ENCODE data around the gene MGST1.
"Not testable (repeated sequence)": the region's sequence is repeated elsewhere in the genome, so short reads cannot be mapped to it uniquely, and the experiment has no call there.

Gene MGST1

GRCh38 chr12:16358878-16359277, 11.4 kb downstream of the MGST1 start:
- no peak for DNase-seq

DNA sequence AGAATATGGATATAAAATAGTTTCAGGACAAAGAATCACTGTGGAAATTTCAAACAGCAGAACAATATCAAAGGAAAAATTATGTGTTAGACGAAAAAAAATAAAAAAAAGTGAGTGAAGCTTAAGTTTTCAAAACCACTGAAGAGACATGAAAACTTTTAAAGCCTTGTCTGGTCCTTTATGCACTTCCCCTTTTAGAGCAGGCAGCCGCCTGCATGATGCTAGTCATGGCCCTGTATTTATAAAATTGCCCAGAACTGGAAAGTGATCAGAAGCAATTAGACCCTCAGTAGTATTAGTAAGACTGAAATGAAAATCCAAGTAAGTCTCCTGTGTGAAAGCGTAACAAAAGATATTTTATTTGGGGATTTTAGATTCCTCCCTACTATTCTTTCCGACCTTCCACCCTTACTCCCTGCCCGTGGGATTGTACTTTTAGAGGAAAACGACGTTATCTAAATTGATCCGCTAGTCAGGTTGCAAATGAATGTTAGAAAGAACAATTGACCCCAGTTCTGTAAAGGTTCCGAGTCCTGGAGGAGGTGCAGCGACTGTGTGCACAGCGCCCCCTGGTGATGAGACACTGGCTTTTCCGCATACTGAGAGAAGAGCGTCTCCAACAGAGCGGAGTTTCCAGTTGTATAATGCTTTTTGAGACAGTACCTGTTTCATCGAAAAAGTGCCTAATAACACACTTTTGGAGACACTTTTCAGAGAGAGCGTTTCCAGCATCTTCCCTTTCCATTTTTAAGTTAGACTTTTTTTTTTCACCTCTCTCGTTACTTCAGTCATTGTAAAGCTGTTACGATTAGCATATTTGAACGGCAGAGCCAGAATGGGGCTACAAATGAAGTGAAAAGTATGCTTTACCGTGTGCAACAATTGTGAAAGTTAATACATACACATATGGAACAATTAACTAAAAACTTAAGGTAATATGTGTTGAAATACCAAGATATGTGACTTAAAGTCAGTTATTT, 12.4 kb downstream of the MGST1 start:
- DNase-seq: peak; percentile 34

DNA sequence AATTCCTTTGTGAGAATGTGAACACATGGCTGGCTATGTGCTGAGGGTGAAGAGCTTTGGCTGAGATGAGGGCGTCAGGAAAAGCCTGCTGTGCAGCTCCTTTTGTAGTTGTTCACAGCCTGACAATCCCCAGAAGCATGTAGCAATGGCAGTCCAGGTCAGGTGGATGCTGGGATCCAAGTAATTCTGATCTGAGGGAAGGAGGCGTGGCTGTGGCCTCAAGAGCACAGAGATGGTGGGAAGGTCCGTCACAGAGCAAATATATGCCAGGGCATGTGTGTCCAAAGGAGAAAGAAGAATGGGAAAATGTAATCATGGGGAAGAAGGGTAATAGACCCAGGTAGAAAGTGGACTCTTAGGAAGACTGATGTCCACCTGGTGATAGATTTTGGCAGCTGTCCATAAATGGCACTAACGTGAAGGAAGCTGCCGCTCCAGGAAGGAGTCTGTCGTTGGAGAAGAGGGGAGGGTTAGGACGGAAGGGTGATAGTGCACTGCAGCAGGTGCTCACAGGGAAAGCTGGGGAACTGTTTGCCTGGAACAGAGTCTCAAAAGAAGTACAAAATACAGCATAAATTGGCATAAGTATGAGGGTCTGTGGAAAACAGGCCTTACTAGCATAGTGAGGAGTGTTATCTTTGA, 13.8 kb downstream of the MGST1 start:
- peak; percentile 85 for DNase-seq

- no peak for DNase-seq
These were observed 15.1 kb downstream of the MGST1 start for GRCh38 chr12:16362550-16362949.

- DNase-seq: no peak
These were observed 21.7 kb downstream of the MGST1 start for GRCh38 chr12:16369156-16369555.

- DNase-seq: no peak
These were observed 22.7 kb downstream of the MGST1 start for GRCh38 chr12:16370096-16370495.

DNA sequence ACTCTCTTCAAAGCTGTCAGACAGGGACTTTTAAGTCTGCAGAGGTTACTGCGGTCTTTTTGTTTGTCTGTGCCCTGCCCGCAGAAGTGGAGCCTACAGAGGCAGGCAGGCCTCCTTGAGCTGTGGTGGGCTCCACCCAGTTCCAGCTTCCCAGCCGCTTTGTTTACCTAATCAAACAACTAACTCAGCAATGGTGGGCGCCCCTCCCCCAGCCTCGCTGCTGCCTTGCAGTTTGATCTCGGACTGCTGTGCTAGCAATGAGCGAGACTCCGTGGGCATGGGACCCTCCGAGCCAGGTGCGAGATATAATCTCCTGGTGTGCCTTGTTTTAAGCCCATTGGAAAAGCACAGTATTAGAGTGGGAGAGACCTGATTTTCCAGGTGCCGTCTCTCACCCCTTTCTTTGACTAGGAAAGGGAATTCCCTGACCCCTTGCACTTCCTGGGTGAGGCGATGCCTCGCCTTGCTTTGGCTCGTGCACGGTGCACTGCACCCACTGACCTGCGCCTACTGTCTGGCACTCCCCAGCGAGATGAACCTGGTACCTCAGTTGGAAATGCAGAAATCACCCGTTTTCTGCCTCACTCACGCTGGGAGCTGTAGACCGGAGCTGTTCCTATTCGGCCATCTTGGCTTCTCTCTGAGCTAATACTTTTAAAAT, 35.3 kb downstream of the MGST1 start:
- not testable (repeated sequence) for DNase-seq

DNA sequence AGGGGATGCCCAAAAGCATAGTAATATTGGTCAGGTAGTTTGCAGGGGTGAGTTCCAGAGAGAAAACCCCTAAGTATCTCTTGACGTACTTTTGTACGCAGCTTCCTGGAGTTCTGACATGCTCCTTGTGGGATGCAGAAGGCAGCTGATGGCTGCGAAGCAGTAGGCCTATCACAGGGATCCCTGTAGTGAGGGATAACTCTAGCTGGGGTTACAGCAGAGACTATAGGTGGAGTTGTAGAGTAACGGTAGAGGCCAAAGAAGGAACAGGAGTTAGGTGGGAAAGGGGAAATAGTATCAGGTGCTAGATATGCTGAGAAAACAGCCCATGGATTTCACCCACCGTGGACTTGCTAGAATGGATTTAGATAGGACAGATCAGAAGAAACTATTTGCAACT, 37.3 kb downstream of the MGST1 start:
- DNase-seq: peak; percentile 12

DNA sequence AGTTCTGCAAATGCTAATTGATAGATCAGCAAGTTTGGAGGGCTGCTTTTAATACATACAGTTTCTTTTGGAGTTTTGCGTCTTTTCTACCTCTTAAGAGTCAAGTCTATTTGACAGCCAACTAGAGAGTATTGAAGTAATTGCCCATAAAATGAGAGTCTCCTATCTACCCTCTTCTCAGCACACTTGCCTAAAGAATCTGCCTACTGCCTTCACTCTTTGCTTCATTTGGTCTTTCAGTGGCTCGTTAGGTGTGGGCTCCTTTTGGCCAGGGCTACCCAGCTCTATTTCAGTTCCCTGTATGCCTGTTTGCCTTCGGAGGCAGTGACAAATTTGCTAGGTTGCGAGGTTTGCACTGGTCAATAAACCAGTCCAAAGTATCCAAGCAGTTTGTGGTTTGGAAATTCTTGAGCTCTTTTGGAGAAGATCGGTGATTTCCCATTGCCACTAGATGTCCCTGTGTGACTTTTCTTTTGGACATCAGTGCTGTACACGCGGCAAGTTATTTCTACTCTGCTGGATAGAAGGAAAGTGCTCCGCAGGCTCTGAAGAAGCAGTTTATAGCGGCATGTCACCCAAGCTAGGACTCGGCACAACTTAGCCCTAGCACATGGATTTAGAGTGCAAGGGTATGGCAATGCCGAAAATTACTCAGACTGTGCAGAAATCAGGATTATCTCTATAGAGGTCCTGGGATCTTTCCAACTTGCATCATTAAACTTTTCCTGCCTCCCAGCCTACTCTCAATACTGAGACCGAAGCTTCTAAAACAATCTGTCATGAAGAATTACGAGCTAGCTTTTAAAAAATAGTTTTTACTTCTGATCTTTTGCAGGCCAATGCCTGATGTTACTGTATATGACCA, 38.6 kb downstream of the MGST1 start:
- peak; percentile 93 for DNase-seq

DNA sequence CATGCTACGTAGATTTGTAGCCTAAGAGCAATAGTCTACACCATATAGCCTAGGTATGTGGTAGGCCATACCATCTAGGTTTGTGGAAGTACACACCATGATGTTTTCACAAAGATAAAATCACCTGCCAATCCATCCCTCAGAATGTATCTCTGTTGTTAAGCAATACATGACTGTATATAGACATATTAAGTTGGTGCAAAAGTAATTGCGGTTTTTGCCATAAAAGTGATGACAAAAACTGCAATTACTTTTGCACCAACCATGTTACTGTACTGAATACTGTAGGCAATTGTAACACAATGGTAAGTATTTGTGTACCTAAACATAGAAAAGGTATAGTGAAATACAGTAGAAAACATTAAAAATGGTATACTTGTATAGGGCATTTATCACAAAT, 40.5 kb downstream of the MGST1 start:
- no peak for DNase-seq

DNA sequence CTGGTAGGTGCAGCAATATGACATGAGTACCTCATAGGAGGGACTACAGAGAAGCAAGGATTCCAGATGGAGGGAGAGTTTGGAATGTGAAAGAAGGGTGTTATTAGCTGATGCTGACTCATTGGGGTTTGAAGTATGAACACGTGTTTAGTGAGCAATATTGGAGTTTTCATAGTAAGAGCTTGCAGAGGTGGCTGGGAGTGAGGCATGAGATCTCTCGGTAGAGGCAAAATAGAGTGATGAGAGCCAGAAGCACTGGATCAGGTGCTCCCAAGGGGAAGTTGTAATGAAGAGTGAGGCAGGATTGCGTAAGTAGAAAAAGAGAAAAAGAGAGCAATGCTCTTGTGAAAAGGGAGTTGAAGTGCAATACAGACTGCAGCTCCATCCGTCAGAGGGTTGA, 42.1 kb downstream of the MGST1 start:
- DNase-seq: no peak

DNA sequence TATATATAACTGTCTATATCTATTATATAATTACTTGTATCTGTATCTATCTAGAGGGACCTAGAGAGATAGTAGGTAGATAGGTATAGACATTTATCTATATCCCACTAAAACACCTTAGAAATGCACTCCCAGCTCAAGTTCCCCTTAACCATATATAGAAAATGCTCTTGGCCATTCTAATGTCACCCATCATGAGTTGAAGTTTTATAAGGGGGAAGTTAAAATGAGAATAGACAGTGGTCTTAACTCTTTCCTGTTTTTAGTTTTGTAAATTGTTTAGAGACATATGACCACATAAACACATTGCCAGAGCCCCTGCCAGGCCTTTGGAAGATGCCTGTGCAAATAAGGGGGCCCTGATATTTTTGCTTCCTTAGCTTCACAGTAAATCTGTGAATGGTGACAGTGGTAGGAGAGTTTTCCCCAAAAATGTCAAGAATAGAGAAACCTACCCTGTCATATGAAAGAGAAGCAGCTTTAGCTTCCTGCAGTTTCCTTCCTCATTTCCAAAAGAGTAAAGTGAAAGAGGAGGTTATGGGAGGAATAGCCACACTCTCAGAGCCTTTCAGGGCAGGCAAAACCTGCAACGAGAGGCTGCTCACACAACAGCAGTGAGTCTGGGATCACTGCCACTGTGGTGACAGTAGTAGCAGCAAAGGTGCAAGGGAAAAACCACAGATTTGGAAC, 45.5 kb downstream of the MGST1 start:
- no peak for DNase-seq

GRCh38 chr12:16399101-16399500, 51.7 kb downstream of the MGST1 start:
- no peak for DNase-seq

GRCh38 chr12:16401835-16402234, 54.4 kb downstream of the MGST1 start:
- DNase-seq: not testable (repeated sequence)

DNA sequence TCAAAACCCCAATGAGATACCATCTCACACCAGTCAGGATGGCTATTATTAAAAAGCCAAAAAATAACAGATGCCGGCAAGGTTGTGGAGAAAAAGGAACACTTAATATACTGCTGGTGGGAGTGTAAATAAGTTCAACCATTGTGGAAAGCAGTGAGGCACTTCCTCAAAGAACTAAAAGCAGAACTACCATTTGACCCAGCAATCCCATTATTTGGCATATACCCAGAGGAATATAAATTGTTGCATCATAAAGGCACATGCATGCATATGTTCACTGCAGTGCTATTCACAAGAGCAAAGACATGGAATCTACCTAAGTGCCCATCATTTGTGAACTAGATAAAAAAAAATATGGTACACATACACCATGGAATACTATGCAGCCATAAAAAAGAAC, 59.9 kb downstream of the MGST1 start:
- DNase-seq: no peak

All from NCI-H146 (cell line).